GM10248 (cell line): ENCODE data around the gene ANKRD31.

Experiments used
- CTCF ChIA-PET: fragments of 300-600 bp; sonication (Branson Sonifier 250); formaldehyde crosslinking; extraction: SDS; loops from one replicate; lab custom pipeline; 2021; ENCODE audit warnings: antibody characterized with exemption; lab: Yijun Ruan, JAX
- POLR2A ChIA-PET: fragments of 350-650 bp; sonication (Branson Sonifier 250); formaldehyde crosslinking; extraction: SDS; loops from one replicate; lab custom pipeline; 2020; ENCODE audit warnings: antibody characterized with exemption; lab: Yijun Ruan, JAX
- DNase-seq: peaks from one replicate; pipeline ENCODE4 v3.0.0; 2012; ENCODE audit errors: extremely low spot score
- TF ChIP-seq, protein P1 (sequence below): IDR thresholded peaks from 2 replicates; pipeline ENCODE4 v1.5.1; 2012; ENCODE audit warnings: mild to moderate bottlenecking, low read depth; ENCODE audit errors: extremely low read depth, missing control alignments, control extremely low read depth

The ANKRD31 gene

DNA sequence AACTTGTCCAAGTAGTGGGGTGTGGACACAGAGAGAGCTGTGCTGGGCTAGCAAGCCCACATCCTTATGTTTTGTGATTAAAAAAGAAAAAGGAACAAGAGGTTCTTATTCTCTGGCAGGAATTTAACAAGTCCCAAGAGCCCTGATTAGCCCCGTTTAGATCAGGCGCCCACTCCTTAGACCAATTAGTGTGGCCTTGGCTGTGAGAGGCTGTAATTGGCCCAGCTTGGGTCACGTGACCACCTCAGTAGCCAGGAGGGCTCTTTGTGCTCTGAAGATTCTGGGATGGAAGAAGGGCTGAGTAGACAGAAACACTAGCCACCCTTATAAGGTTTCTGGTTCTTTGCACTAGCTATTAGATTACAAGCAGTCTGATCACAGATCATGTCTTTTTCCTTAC lies 215.5 kb downstream of the ANKRD31 start:
- CTCF ChIA-PET: no interaction called here
- TF ChIP-seq, protein P1, sequence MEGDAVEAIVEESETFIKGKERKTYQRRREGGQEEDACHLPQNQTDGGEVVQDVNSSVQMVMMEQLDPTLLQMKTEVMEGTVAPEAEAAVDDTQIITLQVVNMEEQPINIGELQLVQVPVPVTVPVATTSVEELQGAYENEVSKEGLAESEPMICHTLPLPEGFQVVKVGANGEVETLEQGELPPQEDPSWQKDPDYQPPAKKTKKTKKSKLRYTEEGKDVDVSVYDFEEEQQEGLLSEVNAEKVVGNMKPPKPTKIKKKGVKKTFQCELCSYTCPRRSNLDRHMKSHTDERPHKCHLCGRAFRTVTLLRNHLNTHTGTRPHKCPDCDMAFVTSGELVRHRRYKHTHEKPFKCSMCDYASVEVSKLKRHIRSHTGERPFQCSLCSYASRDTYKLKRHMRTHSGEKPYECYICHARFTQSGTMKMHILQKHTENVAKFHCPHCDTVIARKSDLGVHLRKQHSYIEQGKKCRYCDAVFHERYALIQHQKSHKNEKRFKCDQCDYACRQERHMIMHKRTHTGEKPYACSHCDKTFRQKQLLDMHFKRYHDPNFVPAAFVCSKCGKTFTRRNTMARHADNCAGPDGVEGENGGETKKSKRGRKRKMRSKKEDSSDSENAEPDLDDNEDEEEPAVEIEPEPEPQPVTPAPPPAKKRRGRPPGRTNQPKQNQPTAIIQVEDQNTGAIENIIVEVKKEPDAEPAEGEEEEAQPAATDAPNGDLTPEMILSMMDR: no peak
- POLR2A ChIA-PET: no interaction called here
- DNase-seq: no peak

DNA sequence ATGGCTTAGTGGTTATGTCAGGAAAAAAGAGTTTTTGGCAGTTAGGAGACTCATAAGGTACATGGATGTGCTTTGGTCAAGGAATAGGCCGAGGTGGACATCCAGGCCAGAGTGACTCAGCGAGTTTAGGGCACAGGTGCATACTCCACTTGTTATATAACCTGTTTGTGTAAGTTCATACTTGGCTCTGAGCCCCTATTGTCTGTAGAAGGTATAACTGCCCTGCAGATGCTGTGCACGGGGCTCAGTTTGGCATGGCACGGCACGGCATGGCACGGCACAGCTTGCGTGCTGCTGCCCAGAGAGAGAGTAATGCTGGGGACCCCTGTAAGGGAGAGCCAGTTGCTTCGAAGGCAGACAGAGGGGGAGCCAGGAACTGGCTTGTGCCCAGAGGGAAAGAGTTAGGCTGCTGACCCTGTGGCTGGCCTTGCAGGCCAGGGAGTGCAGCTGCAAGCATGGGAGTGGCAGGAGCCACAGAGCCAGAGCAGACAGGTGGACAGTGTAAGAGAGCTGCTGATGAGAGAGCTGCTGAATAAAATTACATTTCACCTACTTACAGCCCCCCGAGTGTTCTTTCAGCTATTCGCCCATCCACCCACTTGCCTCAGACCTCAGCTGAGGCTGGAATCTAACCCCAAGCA lies 216.5 kb downstream of the ANKRD31 start:
- DNase-seq: no peak
- ChIA-PET CTCF (no interaction called here), POLR2A (no interaction called here)
- TF ChIP-seq, protein P1: no peak

DNA sequence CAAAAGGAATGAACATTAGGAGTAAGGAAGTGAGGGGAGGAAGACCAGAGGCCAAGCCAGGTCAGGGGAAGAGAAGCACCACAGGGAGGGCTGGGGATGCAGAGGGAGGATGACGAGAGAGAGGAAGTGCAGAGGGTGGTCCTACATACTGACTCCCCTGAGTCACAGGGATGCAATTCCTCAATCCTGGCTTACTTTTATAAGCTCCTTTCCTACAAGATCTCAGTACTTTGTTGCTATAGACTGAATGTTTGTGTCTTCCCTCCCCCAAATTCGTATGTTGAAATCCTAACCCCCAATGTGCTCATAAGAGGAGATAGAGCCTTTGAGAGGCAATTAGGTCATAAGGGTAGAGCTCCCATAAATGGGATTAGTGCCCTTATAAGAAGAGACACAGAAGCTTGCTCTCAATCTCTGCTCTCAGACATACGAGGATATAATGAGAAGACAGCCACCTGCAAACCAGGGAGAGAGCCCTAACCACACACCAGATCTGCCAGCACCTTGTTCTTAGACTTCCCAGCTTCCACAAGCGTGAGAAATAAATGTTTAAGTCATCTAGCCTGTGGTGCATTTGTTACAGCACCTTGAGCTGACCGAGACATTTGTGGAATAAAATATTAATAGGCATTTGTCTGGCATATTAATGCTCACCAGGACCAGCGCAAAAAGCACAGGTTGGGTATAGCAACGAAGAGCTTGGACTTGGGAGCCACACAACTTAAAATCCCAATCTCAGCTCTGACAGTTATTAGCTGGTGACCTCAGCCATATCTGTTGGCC lies 217.7 kb downstream of the ANKRD31 start:
- POLR2A ChIA-PET: no interaction called here
- no peak for DNase-seq
- CTCF ChIA-PET: no interaction called here
- TF ChIP-seq, protein P1: no peak
